Esophagus squamous epithelium (tissue), 5 donors: ENCODE results near the gene CDKAL1. TPM values are rescaled to one million over a fixed set of nuclear protein-coding genes. Genes with fewer than 3 reads are reported as not detected.

ENCODE experiments used
- DNase-seq: peaks from one replicate; lab custom pipeline; 2025; lab: John Stamatoyannopoulos, UW
- H3K27ac ChIP-seq, 4 donors: fragments of 200-600 bp; sonication (generic); one replicate each; pipeline ENCODE4 v1.5.1; 2016 to 2019; ENCODE audit warnings: mild to moderate bottlenecking in 1 of 4
- H3K27me3 ChIP-seq, 4 donors: fragments of 200-600 bp; sonication (generic); 1 replicate in 3 of 4; 2 replicates in 1 of 4; pipeline versions ENCODE4 v1.5.1 to v1.6.0; 2017 to 2021; ENCODE audit warnings: antibody characterized with exemption in 1 of 4
- H3K36me3 ChIP-seq, 3 donors: fragments of 200-600 bp; sonication (generic); one replicate each; pipeline ENCODE4 v1.5.1; 2016 to 2019
- H3K4me1 ChIP-seq, 3 donors: fragments of 200-600 bp; sonication (generic); one replicate each; pipeline ENCODE4 v1.5.1; 2017 to 2019
- H3K4me3 ChIP-seq, 4 donors: fragments of 200-600 bp; sonication (generic); 1 replicate in 3 of 4; 2 replicates in 1 of 4; pipeline ENCODE4 v1.5.1; 2016 to 2019; ENCODE audit warnings: mild to moderate bottlenecking in 2 of 4, moderate library complexity in 1 of 4
- H3K9me3 ChIP-seq, 3 donors: fragments of 200-600 bp; sonication (generic); one replicate each; pipeline ENCODE4 v1.5.1; 2016 to 2019
- CTCF ChIP-seq, 6 experiments: fragments of 450-650 bp in 4 of 6; fragments of 200-600 bp in 2 of 6; sonication (generic) in 2 of 6; IDR thresholded peaks; one replicate each; pipeline ENCODE4 v1.5.1; 2016 to 2019; ENCODE audit warnings: antibody characterized with exemption in 6 of 6, mild to moderate bottlenecking in 4 of 6, moderate library complexity in 4 of 6
- POLR2A ChIP-seq, 4 donors: fragments of 450-650 bp; IDR thresholded peaks; one replicate each; pipeline ENCODE4 v1.6.1; 2017; ENCODE audit warnings: antibody characterized with exemption in 4 of 4, mild to moderate bottlenecking in 4 of 4, moderate library complexity in 3 of 4
- WGBS, 2 donors: methylation state at CpG; one replicate each; pipeline ENCODE4 v1.1.5; 2018; 5-methylcytosine and 5-hydroxymethylcytosine counted together
- intact Hi-C: fragments of 100-400 bp; cut with DNase I; formaldehyde crosslinking; loops from one replicate; pipeline ENCODE4 v1.15.0; 2022
- total RNA-seq, 4 donors: library from RNA; depleted of rRNA; stranded (reverse); fragments of >200 nt; gene quantifications; one replicate each; pipeline ENCODE4 v1.1.0, GENCODE V29; 2016
- donor health status: DM: yes; HTN: yes; CAD: no.

The CDKAL1 gene
- total RNA-seq, 4 donors from 2014 or later: 6.5 to 13.0 (median 10.7) TPM

GRCh38 chr6:20757761-20758160 lies 223.5 kb downstream of the CDKAL1 start:
- TF ChIP-seq CTCF (IDR thresholded peaks at IDR 0.05): no peak
- no peak for TF ChIP-seq POLR2A (IDR thresholded peaks at IDR 0.05)
- Histone ChIP-seq H3K9me3 (no peaks in the 10 kb centered on the region), H3K27ac (no peak overlapping the region), H3K36me3 (no peaks in the 10 kb centered on the region), H3K4me1 (no peaks in the 10 kb centered on the region), H3K4me3 (no peak overlapping the region), H3K27me3 (no peaks in the 10 kb centered on the region)
- 68 to 72% methylated on average over 2 of the region's 2 CpGs for WGBS, 2 donors
- DNase-seq: no peak
- intact Hi-C loops: no loop called here

GRCh38 chr6:20763296-20763695 lies 229.0 kb downstream of the CDKAL1 start:
- TF ChIP-seq POLR2A (IDR thresholded peaks at IDR 0.05) (no peak), CTCF (IDR thresholded peaks at IDR 0.05) (no peak)
- H3K4me3 ChIP-seq: no peak overlapping the region
- no peaks in the 10 kb centered on the region for H3K27me3 ChIP-seq
- no peak overlapping the region for H3K27ac ChIP-seq
- H3K36me3 ChIP-seq: no peaks in the 10 kb centered on the region
- intact Hi-C loops: no loop called here
- 92 to 94% methylated on average over 4 of the region's 4 CpGs for WGBS, 2 donors
- DNase-seq: no peak
- H3K4me1 ChIP-seq: no peaks in the 10 kb centered on the region
- no peaks in the 10 kb centered on the region for H3K9me3 ChIP-seq

- Histone ChIP-seq H3K36me3 (no peaks in the 10 kb centered on the region), H3K27me3 (no peaks in the 10 kb centered on the region), H3K27ac (no peak overlapping the region), H3K4me3 (no peak overlapping the region), H3K4me1 (no peaks in the 10 kb centered on the region), H3K9me3 (no peaks in the 10 kb centered on the region)
- no peak for DNase-seq
- intact Hi-C loops: no loop called here
- no peak for TF ChIP-seq CTCF (IDR thresholded peaks at IDR 0.05)
- TF ChIP-seq POLR2A (IDR thresholded peaks at IDR 0.05): no peak
- 91 to 96% methylated on average over 3 of the region's 3 CpGs for WGBS, 2 donors
Measured at GRCh38 chr6:20769631-20770030, 235.4 kb downstream of the CDKAL1 start.

- DNase-seq: no peak
- WGBS, 2 donors: 52 to 79% methylated on average over 1 of the region's 1 CpG
- H3K9me3 ChIP-seq: no peaks in the 10 kb centered on the region
- H3K4me3 ChIP-seq: no peak overlapping the region
- intact Hi-C loops: no loop called here
- H3K27me3 ChIP-seq: no peaks in the 10 kb centered on the region
- H3K36me3 ChIP-seq: no peaks in the 10 kb centered on the region
- no peaks in the 10 kb centered on the region for H3K4me1 ChIP-seq
- TF ChIP-seq CTCF (IDR thresholded peaks at IDR 0.05) (no peak), POLR2A (IDR thresholded peaks at IDR 0.05) (no peak)
- no peak overlapping the region for H3K27ac ChIP-seq
Measured at GRCh38 chr6:20770773-20771172, 236.5 kb downstream of the CDKAL1 start.

- no peaks in the 10 kb centered on the region for H3K27me3 ChIP-seq
- H3K27ac ChIP-seq: no peak overlapping the region
- TF ChIP-seq CTCF (IDR thresholded peaks at IDR 0.05) (no peak), POLR2A (IDR thresholded peaks at IDR 0.05) (no peak)
- no peaks in the 10 kb centered on the region for H3K36me3 ChIP-seq
- no peak for DNase-seq
- WGBS, 2 donors: 85 to 86% methylated on average over 6 of the region's 6 CpGs
- H3K4me3 ChIP-seq: no peak overlapping the region
- no peaks in the 10 kb centered on the region for H3K9me3 ChIP-seq
- no peaks in the 10 kb centered on the region for H3K4me1 ChIP-seq
- intact Hi-C loops: no loop called here
Measured at GRCh38 chr6:20771409-20771808, 237.2 kb downstream of the CDKAL1 start.
